HCT116 (cell line): ENCODE data around the gene MARS1.

ENCODE experiments used
- SRF ChIP-seq: IDR thresholded peaks from 2 replicates; pipeline ENCODE4 v1.6.1; 2012; ENCODE audit warnings: low read depth
- ZFX ChIP-seq: fragments of 450-650 bp; IDR thresholded peaks from 2 replicates; pipeline ENCODE4 v1.6.1; 2017

- TF ChIP-seq SRF: peak; percentile 87
- no peak for TF ChIP-seq ZFX
These were observed at the start of gene MARS1 for GRCh38 chr12:57487597-57488401.
